ENCODE measurements around the gene PDIA5. TPM values are rescaled to one million over a fixed set of nuclear protein-coding genes. Genes with fewer than 3 reads are reported as not detected.

Gene PDIA5
- total RNA-seq, 2 donors from 2014 or later: 9.6 to 16.2 TPM

DNA sequence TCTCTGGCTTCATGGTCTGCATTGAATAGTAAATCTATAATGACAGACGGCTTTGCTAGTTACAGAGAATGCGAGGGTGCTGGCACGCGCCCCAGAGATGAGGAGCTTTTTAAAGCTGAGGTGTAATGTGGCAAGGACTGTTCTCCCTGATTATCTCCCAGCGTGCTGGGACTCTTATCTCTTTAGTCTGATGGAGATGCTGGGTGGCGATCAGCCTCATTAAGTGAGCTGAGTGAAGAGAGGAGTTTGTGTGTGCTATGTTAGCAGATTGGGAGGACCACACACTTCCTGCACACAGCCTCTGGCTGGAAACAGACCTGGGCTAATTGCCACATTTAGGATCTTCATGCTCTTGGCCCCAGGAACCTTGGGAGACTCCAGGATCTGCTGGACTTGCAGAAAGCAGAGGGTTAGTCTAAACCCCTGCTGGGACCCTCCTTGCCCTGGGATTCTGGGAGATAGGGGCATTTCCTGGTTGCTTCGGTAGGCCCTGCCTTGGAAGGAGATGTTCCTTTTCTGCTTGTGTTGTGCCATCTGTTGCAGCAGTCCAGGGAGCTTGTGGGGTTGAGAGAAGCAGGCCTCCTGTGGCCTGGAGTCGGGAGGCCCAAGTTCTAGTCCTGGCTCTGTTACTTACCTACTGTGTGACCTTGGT lies 15.0 kb downstream of the PDIA5 start:
- no peak for DNase-seq
- no peak for ATAC-seq (replicated peaks in 1 of 2)
- no peak overlapping the region for H3K4me3 Mint-ChIP-seq
- H3K27me3 Mint-ChIP-seq (ENCODE audit: low read depth): no peaks in the 10 kb centered on the region
- no peaks in the 10 kb centered on the region for H3K36me3 Mint-ChIP-seq (ENCODE audit: insufficient read depth in 2 of 2)
- no peaks in the 10 kb centered on the region for H3K9me3 Mint-ChIP-seq
- H3K27ac Mint-ChIP-seq: no peak overlapping the region
- peaks cover 40% of the 10 kb centered on the region for H3K4me1 Mint-ChIP-seq (ENCODE audit: low read depth)

DNA sequence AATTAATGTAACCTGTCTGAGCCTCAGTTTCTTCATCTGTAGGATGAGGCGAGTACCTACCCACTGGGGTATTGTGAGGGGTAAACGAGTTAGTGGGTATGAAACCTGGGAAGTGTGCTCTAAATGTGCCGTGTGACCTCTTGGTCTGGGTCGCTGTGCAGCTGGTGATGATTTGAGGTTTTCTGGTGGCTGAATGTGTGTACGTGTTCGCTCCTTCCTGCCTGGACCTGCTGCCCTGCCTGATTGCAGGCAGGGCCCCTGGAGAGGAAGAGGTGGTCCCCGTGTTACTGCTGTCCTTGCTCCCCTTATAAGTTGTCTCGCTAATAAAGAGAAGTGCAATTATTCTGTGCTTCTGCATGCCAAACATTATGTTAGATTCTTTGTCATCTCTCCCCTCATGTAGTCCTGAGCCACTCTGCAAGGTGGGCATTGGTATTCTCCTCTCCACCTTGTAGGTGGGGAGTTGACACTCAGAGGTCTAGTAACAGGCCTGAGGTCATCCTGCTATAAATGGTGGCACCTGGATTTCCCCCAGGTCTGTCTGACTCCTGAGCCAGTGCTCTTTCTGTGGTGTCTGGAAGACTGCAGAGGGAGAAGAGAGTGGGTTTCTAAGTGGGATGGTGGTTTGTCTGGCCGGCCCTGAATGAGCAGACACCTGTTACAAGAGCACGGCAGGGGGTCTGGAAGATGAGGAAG lies 15.7 kb downstream of the PDIA5 start:
- no peak for ATAC-seq (replicated peaks in 1 of 2)

DNA sequence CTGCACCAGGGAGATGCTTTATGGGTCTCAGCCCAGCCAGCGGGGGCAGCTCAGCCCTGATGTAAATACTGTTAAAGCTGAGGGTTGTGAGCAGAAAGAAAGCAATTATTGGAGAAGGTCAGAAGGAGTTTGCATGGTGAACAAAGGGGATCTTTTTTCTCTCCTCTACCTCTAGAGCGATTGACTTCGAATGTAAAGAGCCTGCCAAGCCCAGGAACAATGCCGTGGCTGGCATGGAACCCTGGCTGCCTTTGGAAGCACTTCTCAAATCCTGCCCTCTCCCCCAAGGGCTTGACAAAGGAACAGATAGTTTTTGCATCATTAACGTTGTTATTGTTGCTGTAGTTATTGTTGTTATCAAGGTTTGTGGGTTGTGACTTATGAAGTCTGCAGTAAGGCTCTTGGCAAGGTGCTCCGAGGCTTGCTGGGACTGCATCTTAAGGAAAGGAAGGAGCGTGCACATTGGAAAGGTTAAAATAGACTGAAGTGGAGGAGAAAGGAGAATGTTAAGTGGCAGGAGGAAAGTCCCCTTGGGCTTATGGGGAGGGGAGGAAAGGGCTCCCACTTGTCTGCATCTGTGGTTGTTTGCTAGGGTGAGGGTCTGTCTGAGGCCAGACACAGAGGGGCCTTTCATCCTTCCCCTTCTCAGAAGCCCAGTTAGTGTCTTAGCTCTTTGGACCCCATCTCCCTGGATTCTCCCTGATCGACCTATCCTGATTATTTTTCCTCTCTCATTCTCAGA lies 16.7 kb downstream of the PDIA5 start:
- Mint-ChIP-seq H3K4me3 (no peak overlapping the region), H3K27ac (no peak overlapping the region), H3K27me3 (ENCODE audit: low read depth) (no peaks in the 10 kb centered on the region), H3K36me3 (ENCODE audit: insufficient read depth in 2 of 2) (no peaks in the 10 kb centered on the region), H3K4me1 (ENCODE audit: low read depth) (peaks cover 39% of the 10 kb centered on the region), H3K9me3 (no peaks in the 10 kb centered on the region)
- ATAC-seq (replicated peaks in 1 of 2) (no peak), DNase-seq (no peak)

More for the DNA sequence above, 15.7 kb downstream of the PDIA5 start:
- no peak for DNase-seq
- Mint-ChIP-seq H3K9me3 (no peaks in the 10 kb centered on the region), H3K36me3 (ENCODE audit: insufficient read depth in 2 of 2) (no peaks in the 10 kb centered on the region), H3K4me1 (ENCODE audit: low read depth) (peaks cover 40% of the 10 kb centered on the region), H3K27ac (no peak overlapping the region), H3K27me3 (ENCODE audit: low read depth) (no peaks in the 10 kb centered on the region), H3K4me3 (no peak overlapping the region)

DNA sequence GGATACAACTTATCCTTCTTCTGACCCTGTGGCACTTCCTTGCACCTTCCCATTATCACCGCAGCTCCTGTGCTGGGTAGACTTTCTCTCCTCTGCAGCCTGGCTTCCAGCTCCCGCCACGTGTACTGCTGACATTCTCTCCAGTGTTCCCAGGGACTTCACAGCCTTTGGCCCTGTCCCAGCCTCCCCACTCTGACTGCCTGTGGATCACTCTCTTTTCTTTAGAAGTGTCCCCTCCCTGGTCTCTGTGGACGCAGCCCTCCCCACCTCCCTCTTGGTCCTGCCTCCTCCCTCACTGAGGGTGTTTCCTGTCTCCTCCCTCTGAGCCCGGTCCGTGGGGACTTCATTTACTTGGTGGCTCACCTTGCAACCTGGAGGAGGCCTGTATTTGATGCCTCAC lies 17.4 kb downstream of the PDIA5 start:
- Mint-ChIP-seq H3K9me3 (no peaks in the 10 kb centered on the region), H3K4me3 (no peak overlapping the region), H3K27ac (no peak overlapping the region), H3K4me1 (ENCODE audit: low read depth) (peaks cover 36% of the 10 kb centered on the region), H3K36me3 (ENCODE audit: insufficient read depth in 2 of 2) (no peaks in the 10 kb centered on the region), H3K27me3 (ENCODE audit: low read depth) (no peaks in the 10 kb centered on the region)
- ATAC-seq (replicated peaks in 1 of 2) (no peak), DNase-seq (no peak)

DNA sequence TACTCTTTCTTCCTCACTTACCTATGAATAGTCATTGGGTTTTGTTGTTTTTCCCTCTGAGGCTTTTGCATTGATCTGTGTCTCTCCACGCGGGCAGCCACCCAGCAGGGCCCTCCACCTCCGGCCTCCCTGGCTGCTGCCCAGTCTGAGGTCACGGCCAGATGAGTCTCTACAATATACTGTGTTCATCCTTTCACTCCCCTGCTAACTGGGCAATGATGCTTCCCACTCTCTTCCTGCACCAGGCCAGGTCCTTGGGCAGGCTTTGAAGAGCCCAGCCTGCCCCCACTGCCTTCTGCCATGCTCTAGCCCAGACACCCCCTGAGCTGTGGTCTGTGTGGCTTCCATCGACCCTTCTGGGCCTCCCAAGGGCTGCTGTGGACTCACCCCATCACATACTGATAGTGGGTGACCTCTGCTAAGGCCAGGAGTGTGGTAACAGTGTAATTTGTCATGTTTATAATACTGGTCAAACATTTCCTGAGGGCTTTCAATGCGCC lies 18.0 kb downstream of the PDIA5 start:
- no peak overlapping the region for H3K4me3 Mint-ChIP-seq
- DNase-seq: no peak
- H3K27ac Mint-ChIP-seq: no peak overlapping the region
- H3K36me3 Mint-ChIP-seq (ENCODE audit: insufficient read depth in 2 of 2): no peaks in the 10 kb centered on the region
- H3K27me3 Mint-ChIP-seq (ENCODE audit: low read depth): no peaks in the 10 kb centered on the region
- H3K9me3 Mint-ChIP-seq: no peaks in the 10 kb centered on the region
- no peak for ATAC-seq (replicated peaks in 1 of 2)
- H3K4me1 Mint-ChIP-seq (ENCODE audit: low read depth): peaks cover 36% of the 10 kb centered on the region

DNA sequence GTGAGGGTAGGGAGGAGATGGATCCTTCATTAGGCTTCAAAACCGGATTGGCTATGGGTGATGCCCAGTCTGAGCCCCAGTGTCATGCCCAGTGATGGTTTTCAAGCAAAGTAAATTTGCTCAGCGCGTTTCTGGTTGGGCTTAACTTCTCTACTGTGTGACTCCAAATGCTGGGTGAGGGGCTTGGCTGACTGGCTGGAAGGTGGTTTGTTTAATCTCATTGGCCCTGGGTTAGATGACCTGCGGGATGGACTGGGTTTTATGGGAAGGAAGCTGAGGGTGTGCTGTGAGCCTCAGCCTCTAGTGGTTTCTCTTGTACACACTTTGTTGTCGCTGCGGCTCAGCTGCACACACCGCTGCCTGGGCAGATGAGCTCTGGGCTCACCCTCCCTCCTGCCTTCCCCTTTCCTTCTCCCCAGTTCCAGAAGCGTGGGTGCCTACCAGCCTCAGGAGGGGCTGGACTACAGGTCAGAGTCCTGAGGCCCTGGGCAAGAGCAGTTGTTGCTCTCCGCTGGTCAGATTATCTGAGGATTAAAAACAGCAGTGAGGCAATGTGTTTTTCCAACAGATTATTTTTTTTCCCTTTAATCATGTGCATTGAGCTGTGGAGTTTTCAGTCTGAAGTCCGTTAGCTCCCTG lies 18.6 kb downstream of the PDIA5 start:
- Mint-ChIP-seq H3K4me1 (ENCODE audit: low read depth) (peaks cover 36% of the 10 kb centered on the region), H3K27ac (no peak overlapping the region), H3K4me3 (no peak overlapping the region), H3K36me3 (ENCODE audit: insufficient read depth in 2 of 2) (no peaks in the 10 kb centered on the region), H3K9me3 (no peaks in the 10 kb centered on the region), H3K27me3 (ENCODE audit: low read depth) (no peaks in the 10 kb centered on the region)
- ATAC-seq (replicated peaks in 1 of 2) (no peak), DNase-seq (no peak)

DNA sequence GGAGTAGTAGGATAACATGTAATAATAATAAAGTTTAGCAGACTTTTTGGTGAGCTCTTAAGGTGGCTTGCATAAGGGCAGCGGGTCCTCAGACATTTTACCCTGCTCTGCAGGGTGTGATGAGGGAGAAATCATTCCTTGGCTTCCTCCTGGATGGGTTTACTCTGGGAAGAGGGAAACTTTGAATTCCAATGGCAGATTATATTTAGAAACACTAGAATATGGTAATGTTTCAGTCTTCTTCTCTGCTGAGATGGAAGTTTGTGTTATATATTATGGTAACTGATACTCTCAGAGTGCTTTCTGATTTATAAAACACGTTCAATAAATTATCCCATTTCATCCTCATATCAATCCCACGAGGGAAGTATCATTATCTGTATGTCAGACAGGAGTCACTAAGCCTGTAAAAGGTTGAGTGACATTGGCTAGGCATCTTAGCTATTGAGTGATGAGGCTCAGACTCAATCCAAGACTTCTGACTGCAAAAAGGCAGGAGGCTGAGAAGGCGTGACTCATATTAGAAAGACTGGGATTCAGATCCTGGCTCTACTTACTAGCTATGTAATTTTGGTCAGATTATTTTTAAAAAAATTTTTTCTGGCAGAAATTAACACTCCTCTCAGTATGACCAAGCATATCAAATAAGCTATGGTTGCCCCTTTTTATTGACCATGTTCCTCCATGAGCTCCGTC lies 19.3 kb downstream of the PDIA5 start:
- H3K36me3 Mint-ChIP-seq (ENCODE audit: insufficient read depth in 2 of 2): no peaks in the 10 kb centered on the region
- H3K27me3 Mint-ChIP-seq (ENCODE audit: low read depth): no peaks in the 10 kb centered on the region
- ATAC-seq (replicated peaks in 1 of 2) (no peak), DNase-seq (no peak)
- no peak overlapping the region for H3K27ac Mint-ChIP-seq
- H3K9me3 Mint-ChIP-seq: no peaks in the 10 kb centered on the region
- H3K4me1 Mint-ChIP-seq (ENCODE audit: low read depth): peaks cover 40% of the 10 kb centered on the region
- H3K4me3 Mint-ChIP-seq: no peak overlapping the region

DNA sequence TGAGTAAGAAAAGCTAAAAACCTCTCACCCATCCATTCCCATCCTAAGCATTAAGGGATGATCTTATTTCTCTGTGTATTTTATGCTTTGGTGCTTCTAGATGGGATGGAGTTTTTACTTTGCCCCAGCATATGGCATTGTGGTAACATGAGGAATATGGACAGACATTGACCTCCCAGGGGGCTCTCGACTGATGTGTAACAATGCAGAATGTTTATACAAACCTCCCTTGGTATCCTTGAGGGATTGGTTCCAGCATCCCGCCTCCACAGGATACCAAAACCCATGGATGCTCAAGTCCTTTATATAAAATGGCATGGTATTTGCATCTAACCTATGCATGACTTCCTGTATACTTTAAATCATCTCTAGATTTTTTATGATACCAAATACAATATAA lies 21.6 kb downstream of the PDIA5 start:
- H3K4me3 Mint-ChIP-seq: no peak overlapping the region
- ATAC-seq (replicated peaks in 1 of 2) (no peak), DNase-seq (no peak)
- H3K36me3 Mint-ChIP-seq (ENCODE audit: insufficient read depth in 2 of 2): peaks cover 2 to 7% of the 10 kb centered on the region in 2 donors
- H3K4me1 Mint-ChIP-seq (ENCODE audit: low read depth): peaks cover 28% of the 10 kb centered on the region
- H3K27me3 Mint-ChIP-seq (ENCODE audit: low read depth): no peaks in the 10 kb centered on the region
- H3K27ac Mint-ChIP-seq: no peak overlapping the region
- no peaks in the 10 kb centered on the region for H3K9me3 Mint-ChIP-seq

DNA sequence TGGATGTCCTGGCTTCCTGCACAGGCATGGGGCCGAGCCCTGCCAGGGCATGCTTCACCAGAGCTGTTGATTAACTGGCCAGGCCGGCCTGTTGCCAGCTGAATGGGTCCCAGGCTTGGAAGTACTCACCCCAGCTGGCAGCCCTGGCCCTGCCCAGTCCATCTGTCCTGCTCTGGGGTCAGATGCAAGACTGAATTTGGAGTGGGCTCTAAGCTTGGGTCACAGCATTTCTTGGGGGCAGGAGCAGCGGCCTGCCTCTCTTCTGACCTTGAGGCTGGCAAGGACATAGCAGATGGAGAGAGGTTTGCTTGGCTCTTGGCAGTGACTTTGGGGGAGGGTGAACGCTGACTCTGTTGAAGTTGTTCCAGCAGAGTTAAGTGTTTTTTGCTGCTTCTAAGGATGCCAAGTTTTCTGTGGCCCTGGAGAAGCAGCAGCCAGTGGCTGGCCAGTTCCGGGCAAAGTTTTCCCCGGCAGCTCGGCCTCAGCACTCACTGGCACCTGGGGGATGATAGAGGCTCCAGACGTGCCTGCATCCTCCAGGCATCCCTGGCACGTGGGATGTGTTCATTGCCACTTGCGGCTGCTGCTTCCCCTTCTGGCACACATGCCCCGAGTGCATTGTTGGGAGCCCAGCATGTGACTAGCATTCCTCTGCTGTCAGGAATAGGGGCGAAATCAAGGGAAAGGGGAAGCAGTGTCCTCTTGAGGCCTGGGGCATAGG lies 22.9 kb downstream of the PDIA5 start:
- no peak overlapping the region for H3K4me3 Mint-ChIP-seq
- H3K36me3 Mint-ChIP-seq (ENCODE audit: insufficient read depth in 2 of 2): peaks cover 2 to 8% of the 10 kb centered on the region in 2 donors
- H3K27me3 Mint-ChIP-seq (ENCODE audit: low read depth): no peaks in the 10 kb centered on the region
- no peaks in the 10 kb centered on the region for H3K9me3 Mint-ChIP-seq
- H3K27ac Mint-ChIP-seq: no peak overlapping the region
- DNase-seq (no peak), ATAC-seq (replicated peaks in 1 of 2) (no peak)
- H3K4me1 Mint-ChIP-seq (ENCODE audit: low read depth): peaks cover 15% of the 10 kb centered on the region

DNA sequence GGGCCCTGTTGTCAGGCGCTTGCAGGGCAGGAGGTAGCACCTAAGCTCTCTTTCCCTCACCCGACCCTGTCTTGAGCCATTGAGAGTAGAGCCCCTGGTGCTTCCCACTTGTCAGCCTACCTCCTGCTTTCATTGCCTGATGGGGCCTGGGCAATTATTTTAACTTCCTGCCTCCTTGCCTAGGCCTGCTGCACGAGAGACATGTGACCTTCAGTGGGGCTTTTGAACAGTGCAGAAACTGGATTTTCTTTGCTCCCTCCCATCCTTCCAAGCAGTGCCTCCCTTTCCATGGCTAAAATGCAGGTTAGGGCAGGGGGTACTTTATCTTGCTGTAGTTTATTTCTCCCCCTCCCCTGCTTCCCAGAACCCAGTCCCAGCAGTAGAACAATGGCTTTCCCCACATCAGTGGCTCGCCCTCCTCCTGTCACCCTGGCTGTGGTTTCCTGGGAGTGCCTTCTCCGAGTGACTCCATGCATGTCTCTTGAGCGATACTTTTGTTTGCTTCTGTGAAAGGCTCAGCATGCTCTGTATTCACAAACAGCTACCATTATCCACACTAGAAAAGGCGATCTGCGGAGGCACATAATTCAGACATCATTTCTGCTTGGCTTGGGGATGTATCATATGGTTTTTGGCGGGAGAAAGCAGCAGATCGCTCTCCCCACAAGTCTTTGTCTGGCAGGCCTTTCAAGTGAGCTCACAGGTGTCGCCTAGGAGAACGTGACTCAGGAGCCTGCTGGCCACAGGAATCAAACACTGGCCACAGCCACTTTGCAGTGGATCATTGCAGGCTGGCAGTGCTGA lies 24.1 kb downstream of the PDIA5 start:
- H3K9me3 Mint-ChIP-seq: no peaks in the 10 kb centered on the region

DNA sequence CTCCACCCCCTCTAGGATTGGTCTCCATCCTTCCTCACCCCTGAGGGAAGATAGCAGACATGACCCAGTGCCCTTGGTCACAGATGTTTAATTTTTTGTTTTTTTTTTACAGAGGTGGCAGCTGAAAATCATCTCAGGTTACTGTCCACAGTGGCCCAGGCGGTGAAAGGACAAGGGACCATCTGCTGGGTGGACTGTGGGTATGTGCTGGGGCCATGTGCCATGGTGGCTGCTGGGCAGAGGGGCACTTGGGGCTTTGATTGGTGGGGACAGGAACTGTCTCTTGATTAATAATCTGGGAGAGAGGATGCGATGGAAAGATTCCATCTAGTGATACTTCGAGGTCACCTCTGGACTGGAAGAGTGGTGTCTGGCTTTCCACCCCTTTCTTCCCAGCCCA lies 25.4 kb downstream of the PDIA5 start:
- DNase-seq: no peak
- H3K27ac Mint-ChIP-seq: no peak overlapping the region
- H3K4me3 Mint-ChIP-seq: no peak overlapping the region
- H3K36me3 Mint-ChIP-seq (ENCODE audit: insufficient read depth in 2 of 2): peaks cover 2 to 10% of the 10 kb centered on the region in 2 donors
- no peaks in the 10 kb centered on the region for H3K9me3 Mint-ChIP-seq
- no peaks in the 10 kb centered on the region for H3K27me3 Mint-ChIP-seq (ENCODE audit: low read depth)
- peaks cover 4% of the 10 kb centered on the region for H3K4me1 Mint-ChIP-seq (ENCODE audit: low read depth)
- ATAC-seq (replicated peaks in 1 of 2): no peak

More for the DNA sequence above, 24.1 kb downstream of the PDIA5 start:
- no peak overlapping the region for H3K4me3 Mint-ChIP-seq
- no peak for ATAC-seq (replicated peaks in 1 of 2)
- H3K4me1 Mint-ChIP-seq (ENCODE audit: low read depth): peaks cover 5% of the 10 kb centered on the region
- no peak overlapping the region for H3K27ac Mint-ChIP-seq
- peaks cover 2 to 8% of the 10 kb centered on the region in 2 donors for H3K36me3 Mint-ChIP-seq (ENCODE audit: insufficient read depth in 2 of 2)
- no peak for DNase-seq
- no peaks in the 10 kb centered on the region for H3K27me3 Mint-ChIP-seq (ENCODE audit: low read depth)

Data from activated T-cell treated with anti-CD3 and anti-CD28 coated beads, Interleukin-2, amount 50 U/mL, for 72 hours (primary cell).